Cardiac fibroblast (primary cell): ENCODE measurements around the gene CEP41.

Experiments
- DNase-seq, 2 donors: peaks; one replicate each; pipeline versions ENCODE4 v3.0.0 to v3.0.0-alpha.2; 2010; ENCODE audit warnings: low read depth in 2 of 2
- H3K4me3 ChIP-seq, 2 donors: replicated peaks in 1 of 2; 1 replicate in 1 of 2; 2 replicates in 1 of 2; pipeline ENCODE4 v1.5.1; 2011; ENCODE audit warnings: low read depth in 2 of 2, low read length in 2 of 2, mild to moderate bottlenecking in 2 of 2, moderate library complexity in 1 of 2
- CTCF ChIP-seq: IDR thresholded peaks from one replicate; pipeline ENCODE4 v1.5.1; 2011; ENCODE audit warnings: low read depth, mild to moderate bottlenecking, low read length, inconsistent platforms

CEP41 gene

GRCh38 chr7:130349911-130350782 lies 90.7 kb downstream of the CEP41 start:
- TF ChIP-seq CTCF = no peak
- H3K4me3 ChIP-seq = no peak overlapping the region
- DNase-seq = peak in 1 of 2 donors; percentile 22

- TF ChIP-seq CTCF = no peak
- no peak overlapping the region for H3K4me3 ChIP-seq
- no peak for DNase-seq
Observed at GRCh38 chr7:130346941-130347340, 93.9 kb downstream of the CEP41 start.

GRCh38 chr7:130346177-130346905 lies 94.5 kb downstream of the CEP41 start:
- TF ChIP-seq CTCF = no peak
- H3K4me3 ChIP-seq = no peak overlapping the region
- DNase-seq = no peak

- H3K4me3 ChIP-seq = no peak overlapping the region
- DNase-seq = no peak
- TF ChIP-seq CTCF = no peak
Observed at GRCh38 chr7:130345725-130346124, 95.1 kb downstream of the CEP41 start.

GRCh38 chr7:130345136-130345535 lies 95.7 kb downstream of the CEP41 start:
- no peak for TF ChIP-seq CTCF
- DNase-seq = no peak
- no peak overlapping the region for H3K4me3 ChIP-seq

- DNase-seq = no peak
- no peak within 1 kb of the TSS for H3K4me3 ChIP-seq
- no peak for TF ChIP-seq CTCF
Observed at GRCh38 chr7:130344271-130344866, 96.4 kb downstream of the CEP41 start, which contains the start of gene CPA5. CPA5 (plus strand) TSS chr7:130344816; CDS start chr7:130346486, 1,670 bp downstream.
